Mesothelial cell of epicardium (in vitro differentiated cells): ENCODE data around the gene DUSP9. TPM values are rescaled to one million over a fixed set of nuclear protein-coding genes. Genes with fewer than 3 reads are reported as not detected.

Experiments used
- DNase-seq, 2 experiments: peaks; one replicate each; pipeline ENCODE4 v3.0.0; 2021; ENCODE audit warnings: low spot score in 2 of 2; ENCODE audit not compliant: unreplicated experiment in 2 of 2
- H3K27ac Mint-ChIP-seq: 2 replicates; pipeline ENCODE4 v1.8.0; 2021; ENCODE audit warnings: mixed read lengths
- H3K27me3 Mint-ChIP-seq: 2 replicates; pipeline ENCODE4 v1.8.0; 2021; ENCODE audit warnings: low read depth, mixed read lengths
- H3K36me3 Mint-ChIP-seq: 2 replicates; pipeline ENCODE4 v1.8.0; 2021; ENCODE audit warnings: mixed read lengths
- H3K4me1 Mint-ChIP-seq: 2 replicates; pipeline ENCODE4 v1.8.0; 2021; ENCODE audit warnings: mixed read lengths
- H3K4me3 Mint-ChIP-seq: 2 replicates; pipeline ENCODE4 v1.8.0; 2021; ENCODE audit warnings: mild to moderate bottlenecking, moderate library complexity, mixed read lengths
- H3K9me3 Mint-ChIP-seq: 2 replicates; pipeline ENCODE4 v1.8.0; 2021; ENCODE audit warnings: mixed read lengths
- total RNA-seq: library from RNA; stranded (reverse); gene quantifications from 3 replicates; pipeline ENCODE4 v1.2.1, GENCODE V29; 2021
- TF ChIP-seq, protein P1 (sequence below): fragments of 200-600 bp; sonication (generic); IDR thresholded peaks from one replicate; pipeline ENCODE4 v1.5.0; 2021; ENCODE audit warnings: antibody characterized with exemption; ENCODE audit not compliant: unreplicated experiment

Gene DUSP9
- total RNA-seq, 1 donor from 2014 or later = 3.7 TPM

DNA sequence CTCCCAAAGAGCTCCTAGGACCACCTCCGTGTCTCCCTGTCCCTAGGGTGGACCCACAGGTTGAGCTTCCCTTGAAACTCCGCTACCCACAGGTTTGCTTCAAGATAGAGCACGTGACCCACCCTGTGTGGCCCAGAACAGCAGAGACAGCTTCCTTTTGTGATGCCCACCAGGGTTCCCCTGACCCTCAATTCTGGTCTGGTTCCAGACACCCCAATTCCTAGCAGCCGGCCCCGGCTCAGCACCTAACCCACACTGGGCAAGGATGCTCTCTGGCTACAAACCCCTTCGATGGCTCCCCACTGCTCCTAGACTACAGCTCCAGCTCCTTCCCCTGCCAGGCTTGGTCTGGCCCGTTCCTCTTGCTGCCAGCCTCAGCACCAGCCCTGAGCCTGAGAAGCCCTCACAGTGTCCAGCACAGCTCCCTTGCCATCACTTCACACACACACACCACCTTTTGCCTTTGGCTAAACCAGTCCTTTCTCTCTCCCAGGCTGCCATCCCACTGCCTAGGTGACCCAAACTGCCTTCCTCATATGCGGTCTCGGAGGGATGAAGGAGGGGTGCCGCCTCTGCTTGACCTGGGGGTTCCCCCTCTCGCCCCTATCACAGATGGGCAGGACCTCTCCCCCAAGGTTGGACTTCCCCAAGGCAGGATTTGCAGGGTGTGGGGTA, 20.4 kb downstream of the DUSP9 start:
- H3K27me3 Mint-ChIP-seq = peaks cover 54% of the 10 kb centered on the region
- peaks cover 22% of the 10 kb centered on the region for H3K9me3 Mint-ChIP-seq
- DNase-seq = peak in 1 of 2 experiments; percentile 34
- no peak overlapping the region for H3K27ac Mint-ChIP-seq
- peaks cover 3% of the 10 kb centered on the region for H3K36me3 Mint-ChIP-seq
- H3K4me3 Mint-ChIP-seq = peak overlapping the region; percentile 5
- no peaks in the 10 kb centered on the region for H3K4me1 Mint-ChIP-seq
- TF ChIP-seq, protein P1, sequence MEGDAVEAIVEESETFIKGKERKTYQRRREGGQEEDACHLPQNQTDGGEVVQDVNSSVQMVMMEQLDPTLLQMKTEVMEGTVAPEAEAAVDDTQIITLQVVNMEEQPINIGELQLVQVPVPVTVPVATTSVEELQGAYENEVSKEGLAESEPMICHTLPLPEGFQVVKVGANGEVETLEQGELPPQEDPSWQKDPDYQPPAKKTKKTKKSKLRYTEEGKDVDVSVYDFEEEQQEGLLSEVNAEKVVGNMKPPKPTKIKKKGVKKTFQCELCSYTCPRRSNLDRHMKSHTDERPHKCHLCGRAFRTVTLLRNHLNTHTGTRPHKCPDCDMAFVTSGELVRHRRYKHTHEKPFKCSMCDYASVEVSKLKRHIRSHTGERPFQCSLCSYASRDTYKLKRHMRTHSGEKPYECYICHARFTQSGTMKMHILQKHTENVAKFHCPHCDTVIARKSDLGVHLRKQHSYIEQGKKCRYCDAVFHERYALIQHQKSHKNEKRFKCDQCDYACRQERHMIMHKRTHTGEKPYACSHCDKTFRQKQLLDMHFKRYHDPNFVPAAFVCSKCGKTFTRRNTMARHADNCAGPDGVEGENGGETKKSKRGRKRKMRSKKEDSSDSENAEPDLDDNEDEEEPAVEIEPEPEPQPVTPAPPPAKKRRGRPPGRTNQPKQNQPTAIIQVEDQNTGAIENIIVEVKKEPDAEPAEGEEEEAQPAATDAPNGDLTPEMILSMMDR = no peak

DNA sequence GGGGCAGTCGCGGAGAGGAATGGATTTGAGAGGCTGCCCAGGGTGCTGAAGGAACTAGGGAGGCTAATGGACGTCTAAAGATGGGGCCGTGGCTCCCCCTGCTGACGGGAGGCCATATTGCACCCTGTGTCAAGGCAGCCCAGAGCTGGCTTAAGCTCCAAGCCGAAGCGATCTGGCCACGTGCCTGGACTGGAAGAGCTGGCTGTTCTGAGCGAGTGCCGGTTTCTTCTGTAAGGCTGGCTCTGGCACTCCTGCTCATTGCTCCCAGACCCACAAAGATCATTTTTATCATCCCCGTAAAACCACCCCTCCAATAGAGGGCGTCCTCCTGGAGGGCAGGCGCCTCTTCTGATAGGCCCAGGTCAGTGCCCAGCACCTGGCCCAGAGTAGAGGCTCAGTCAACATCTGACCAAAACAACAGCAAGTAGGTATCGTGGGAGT, 21.0 kb downstream of the DUSP9 start:
- H3K27me3 Mint-ChIP-seq = peaks cover 54% of the 10 kb centered on the region
- no peak overlapping the region for H3K27ac Mint-ChIP-seq
- peak overlapping the region; percentile 5 for H3K4me3 Mint-ChIP-seq
- peaks cover 2% of the 10 kb centered on the region for H3K4me1 Mint-ChIP-seq
- H3K9me3 Mint-ChIP-seq = peaks cover 19% of the 10 kb centered on the region
- TF ChIP-seq, protein P1 = peak; percentile 81
- peak; percentile 53 to 87 for DNase-seq
- H3K36me3 Mint-ChIP-seq = peaks cover 3% of the 10 kb centered on the region

DNA sequence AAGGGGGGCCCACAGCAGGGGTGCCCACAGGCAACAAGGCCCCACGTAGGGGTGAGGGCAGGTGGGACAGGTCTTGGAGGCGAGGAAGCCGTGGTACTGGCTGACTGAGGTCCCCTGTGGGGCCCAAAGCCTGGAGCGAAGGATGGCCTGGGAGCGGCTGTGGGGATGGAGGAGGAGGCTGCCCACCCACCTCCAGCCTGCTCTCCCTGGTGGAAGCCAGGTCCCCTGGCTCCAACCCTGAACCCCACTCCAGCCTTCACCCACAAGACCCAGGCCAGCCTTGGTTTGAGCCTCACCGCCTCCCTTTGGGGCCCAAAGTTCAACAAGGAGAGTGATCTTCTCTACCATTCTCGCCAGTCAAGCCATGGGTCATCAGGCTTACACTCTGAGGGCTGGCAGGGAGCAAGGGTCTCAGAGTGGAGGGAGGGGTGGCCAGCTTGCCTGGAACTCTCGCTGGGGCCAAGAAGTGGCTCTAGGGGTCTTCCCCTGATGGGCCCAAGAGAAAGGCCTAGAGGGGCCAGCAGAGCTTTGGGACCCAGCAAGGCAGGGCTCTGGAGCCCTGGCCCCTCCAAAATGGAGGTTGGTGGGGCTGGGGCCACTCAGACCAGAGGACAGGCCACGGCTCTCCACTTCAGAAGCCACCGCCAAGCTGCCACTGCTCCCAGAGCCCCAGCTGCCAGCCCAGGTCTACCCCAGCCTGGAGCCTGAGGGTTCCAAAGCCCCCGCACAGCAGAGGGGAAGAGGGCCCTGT, 21.6 kb downstream of the DUSP9 start:
- H3K9me3 Mint-ChIP-seq = peaks cover 19% of the 10 kb centered on the region
- peaks cover 4% of the 10 kb centered on the region for H3K4me1 Mint-ChIP-seq
- H3K4me3 Mint-ChIP-seq = no peak overlapping the region

DNA sequence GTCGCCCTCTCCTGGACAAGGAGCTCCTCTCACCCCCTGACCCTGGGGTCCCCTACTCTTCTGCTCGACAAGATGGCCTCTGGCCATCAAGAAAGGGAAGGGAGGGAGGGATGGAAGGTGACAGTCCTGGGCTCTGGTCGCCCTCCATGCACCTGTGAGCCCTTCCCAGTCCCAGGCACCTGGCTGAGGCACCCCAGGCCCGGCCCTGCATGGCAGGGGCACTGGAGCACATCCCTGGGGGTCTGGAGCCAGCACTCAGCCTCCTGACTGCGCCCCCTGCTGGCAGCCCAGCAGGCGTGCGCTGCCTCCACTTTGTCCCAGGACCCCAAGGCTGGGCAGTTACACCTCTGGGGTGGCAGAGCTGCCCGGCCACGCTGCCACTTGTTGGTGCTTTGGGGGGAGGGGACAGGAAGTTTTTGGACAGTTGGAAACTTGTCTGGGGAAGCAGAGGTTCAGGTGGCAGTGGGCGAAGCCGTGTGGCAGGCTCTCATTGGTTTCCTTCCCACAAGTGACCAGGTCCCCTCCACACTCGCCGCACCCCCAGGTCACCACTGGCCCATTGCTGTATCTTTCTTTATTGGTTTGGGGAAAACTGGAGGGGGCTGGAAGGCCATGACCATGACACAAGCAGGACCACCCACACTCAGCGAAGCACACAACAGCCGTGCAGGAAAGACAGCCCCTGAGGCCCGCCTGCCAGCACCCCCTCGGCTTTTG, 22.3 kb downstream of the DUSP9 start:
- Mint-ChIP-seq H3K4me3 (no peak overlapping the region), H3K4me1 (peaks cover 6% of the 10 kb centered on the region), H3K9me3 (peaks cover 18% of the 10 kb centered on the region), H3K27me3 (peaks cover 52% of the 10 kb centered on the region), H3K36me3 (peaks cover 3% of the 10 kb centered on the region), H3K27ac (no peak overlapping the region)
- DNase-seq = peak; percentile 31 to 58
- TF ChIP-seq, protein P1 = peak; percentile 89

More for the DNA sequence above, 21.6 kb downstream of the DUSP9 start:
- TF ChIP-seq, protein P1 = no peak
- DNase-seq = peak in 1 of 2 experiments; percentile 33
- peaks cover 3% of the 10 kb centered on the region for H3K36me3 Mint-ChIP-seq
- no peak overlapping the region for H3K27ac Mint-ChIP-seq
- H3K27me3 Mint-ChIP-seq = peaks cover 53% of the 10 kb centered on the region

DNA sequence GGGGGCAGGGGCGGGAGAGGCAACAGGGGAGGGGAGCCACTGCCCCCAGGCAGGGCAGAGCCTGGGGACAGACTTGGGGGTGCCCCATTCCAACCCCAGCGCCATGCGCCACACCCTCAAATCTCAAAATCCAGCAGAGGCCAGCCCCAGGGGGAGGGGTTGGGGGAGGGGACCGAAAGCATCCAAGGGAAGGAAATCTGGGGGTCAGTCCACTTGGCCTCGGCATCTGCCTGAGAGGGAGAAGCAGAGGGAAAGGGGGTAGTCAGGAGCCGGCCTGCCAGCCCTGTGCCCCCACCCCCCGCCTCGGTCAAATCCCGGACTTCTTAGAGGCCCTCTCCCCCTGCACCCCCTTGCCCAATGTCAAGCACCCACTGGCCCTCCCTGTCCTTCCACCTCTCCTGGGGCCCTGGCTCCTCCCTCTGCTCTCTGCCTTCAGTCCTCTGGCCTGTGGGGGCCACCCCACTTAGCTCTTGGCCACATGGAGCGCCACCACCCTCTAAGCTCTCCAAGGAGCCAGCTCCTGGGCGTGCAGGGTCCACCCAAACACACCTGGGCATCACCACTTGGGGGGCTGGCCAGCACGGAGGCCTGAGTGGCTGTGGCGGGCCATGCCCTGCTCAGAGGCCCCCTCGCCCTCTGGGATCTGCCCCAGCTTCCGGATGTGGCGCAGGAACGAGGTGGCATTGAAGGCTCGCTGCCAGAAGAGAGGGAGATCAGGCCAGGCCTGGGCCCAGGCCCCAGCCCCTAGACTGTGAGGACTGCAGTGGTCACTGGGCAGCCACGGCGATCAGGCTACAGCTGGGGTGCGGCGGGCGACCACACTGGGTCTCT, 23.1 kb downstream of the DUSP9 start:
- DNase-seq = peak in 1 of 2 experiments; percentile 33
- Mint-ChIP-seq H3K27me3 (peaks cover 52% of the 10 kb centered on the region), H3K9me3 (peaks cover 13% of the 10 kb centered on the region), H3K27ac (no peak overlapping the region), H3K36me3 (peaks cover 3% of the 10 kb centered on the region), H3K4me1 (peaks cover 6% of the 10 kb centered on the region), H3K4me3 (no peak overlapping the region)
- TF ChIP-seq, protein P1 = no peak
